Measurements from ENCODE around the gene DAB1.
"Not testable (repeated sequence)": the region's sequence is repeated elsewhere in the genome, so short reads cannot be mapped to it uniquely, and the experiment has no call there.

Gene DAB1

DNA sequence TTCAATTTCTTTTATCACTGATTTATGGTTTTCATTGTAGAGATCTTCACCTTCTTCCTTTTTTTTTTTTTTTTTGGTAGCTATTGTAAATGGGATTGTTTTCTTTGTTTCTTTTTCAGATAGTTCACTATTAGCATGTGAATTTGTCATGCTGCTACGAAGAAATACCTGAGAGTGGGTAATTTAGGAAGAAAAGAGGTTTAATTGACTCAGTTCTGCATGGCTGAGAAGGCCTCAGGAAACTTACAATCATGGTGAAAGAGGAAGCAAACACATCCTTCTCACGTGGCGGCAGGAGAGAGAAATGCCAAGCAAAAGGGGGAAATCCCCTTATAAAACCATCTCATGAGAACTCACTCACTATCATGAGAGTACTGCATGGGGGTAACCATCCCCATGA is 66.4 kb downstream of the DAB1 start:
- no peak for DNase-seq

DNA sequence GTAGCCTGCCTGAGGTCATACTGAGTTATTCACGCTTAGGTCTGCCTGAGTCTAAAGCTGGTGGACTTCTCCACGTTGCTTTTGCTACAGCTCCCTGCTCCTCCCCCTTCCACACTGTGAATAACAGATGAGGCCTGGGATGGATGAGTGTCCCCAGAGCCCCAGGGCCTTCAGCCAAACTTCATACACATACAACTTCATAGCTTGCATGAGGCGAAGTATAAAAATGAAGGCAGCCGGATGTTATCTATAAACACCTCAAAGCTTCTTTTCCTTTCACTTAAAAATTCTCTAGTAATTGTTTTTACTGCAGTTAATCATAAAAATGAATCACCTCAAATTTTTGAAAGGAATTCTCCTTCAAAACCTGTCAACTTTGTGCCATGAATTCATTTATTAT is 70.2 kb downstream of the DAB1 start:
- no peak for DNase-seq

DNA sequence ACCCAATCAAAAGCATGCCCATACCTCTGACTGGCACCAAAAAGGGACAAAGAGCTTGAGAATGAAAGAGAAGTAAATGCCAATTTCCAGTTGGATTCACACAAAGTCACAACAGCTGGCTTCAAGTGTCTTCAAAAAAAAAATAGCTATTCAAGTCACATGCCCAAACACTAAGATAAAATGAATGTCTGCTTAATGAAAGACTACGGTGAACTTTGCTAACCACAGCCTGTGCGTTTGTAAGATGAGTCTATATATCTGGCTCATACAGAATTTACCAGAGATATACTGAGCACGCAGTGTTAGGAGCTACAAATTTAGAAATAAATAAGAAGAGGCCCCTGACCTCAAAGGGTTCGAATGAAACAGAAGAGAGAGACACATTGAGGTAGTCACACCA is 73.2 kb downstream of the DAB1 start:
- no peak for DNase-seq

DNA sequence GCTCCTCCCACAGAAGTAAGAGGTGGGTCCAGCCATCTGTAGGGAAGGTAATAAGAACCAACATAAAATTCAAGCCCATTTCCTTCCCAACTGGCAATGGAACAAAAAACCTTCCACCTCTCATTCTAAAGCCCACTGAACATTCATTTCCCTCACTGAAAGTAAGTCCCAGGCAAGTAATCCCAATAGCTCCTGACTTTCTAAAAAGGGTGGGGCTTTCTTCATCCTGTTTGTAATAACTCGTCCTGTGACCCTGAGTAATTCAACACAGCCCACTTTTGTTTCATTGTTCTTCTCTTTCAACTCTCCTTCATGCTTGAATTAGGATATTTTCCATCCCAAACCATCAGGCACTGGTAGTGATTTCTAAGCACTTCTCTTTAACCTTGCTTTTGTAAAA is 74.9 kb downstream of the DAB1 start:
- no peak for DNase-seq

DNA sequence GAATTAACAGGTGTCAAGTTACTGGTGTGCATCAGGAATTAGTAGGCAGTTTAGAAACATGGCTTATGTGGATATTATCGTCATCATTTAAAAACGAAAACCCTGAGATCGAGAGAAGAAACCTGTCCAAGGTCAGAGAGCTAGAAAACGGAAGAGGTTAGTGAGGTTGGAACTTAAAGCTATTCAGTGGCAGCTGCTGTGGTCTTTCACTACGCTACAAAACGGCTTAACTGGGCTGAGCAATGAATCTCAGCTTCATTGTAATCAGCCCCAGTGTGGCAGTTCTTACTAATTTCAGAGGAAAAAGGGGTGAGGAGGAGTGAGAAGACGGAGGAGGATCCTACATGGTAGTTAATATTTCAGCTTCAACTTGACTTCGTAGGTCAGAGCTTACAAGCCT is 77.9 kb downstream of the DAB1 start:
- peak in 1 of 5 experiments; percentile 7 for DNase-seq

DNA sequence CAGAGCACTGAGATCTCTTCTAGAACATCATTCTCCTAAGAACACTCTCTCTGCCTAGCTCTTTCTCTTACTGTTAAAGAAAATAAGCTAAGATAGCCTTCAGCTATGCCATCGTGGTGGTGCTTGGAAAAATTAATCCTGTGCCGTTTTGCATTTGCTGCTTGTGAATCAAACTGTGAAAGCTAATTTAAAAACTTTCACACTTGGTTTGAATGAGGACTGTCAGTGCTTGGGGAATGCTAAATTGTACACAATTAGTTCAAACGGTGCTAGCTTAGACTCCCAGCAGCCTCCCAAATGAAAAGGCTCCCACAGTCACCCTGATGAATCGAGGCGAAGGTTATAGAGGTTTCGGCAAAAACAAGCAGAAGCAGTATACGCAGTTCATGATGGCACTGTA is 79.6 kb downstream of the DAB1 start:
- no peak for DNase-seq

DNA sequence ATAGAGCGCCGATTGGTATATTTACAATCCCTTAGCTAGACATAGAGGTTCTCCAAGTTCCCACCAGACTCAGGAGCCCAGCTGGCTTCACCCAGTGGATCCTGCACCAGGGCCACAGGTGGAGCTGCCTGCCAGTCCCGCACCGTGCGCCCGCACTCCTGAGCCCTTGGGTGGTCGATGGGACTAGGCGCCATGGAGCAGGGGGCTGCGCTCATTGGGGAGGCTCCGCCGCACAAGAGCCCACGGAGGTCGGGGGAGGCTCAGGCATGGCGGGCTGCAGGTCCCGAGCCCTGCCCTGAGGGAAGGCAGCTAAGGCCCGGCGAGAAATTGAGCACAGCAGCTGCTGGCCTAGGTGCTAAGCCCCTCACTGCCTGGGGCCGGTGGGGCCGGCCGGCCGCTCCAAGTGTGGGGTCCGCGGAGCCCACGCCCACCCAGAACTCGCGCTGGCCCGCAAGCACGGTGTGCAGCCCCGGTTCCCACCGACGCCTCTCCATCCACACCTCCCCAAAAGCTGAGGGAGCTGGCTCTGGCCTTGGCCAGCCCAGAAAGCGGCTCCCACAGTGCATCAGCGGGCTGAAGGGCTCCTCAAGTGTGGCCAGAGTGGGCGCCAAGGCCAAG is 80.5 kb downstream of the DAB1 start:
- not testable (repeated sequence) for DNase-seq

DNA sequence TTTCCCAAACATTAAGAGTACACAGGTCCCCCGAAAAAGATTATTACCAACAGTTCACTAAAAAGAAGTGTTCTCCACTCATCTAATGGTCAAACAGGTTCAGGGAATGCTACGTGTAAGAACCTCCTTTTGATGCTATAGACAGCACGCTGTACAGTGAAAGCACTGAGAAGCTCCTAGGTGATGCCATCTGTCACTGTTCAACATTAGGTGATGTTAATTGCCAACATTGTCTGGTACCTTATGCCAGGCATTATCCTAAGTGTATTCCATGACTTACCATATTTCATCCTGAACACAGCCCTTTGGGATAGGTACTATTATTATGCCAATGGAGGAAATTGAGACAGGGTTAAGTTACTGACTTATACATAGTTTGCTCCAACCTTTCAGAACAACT is 82.1 kb downstream of the DAB1 start:
- DNase-seq, result no peak

DNA sequence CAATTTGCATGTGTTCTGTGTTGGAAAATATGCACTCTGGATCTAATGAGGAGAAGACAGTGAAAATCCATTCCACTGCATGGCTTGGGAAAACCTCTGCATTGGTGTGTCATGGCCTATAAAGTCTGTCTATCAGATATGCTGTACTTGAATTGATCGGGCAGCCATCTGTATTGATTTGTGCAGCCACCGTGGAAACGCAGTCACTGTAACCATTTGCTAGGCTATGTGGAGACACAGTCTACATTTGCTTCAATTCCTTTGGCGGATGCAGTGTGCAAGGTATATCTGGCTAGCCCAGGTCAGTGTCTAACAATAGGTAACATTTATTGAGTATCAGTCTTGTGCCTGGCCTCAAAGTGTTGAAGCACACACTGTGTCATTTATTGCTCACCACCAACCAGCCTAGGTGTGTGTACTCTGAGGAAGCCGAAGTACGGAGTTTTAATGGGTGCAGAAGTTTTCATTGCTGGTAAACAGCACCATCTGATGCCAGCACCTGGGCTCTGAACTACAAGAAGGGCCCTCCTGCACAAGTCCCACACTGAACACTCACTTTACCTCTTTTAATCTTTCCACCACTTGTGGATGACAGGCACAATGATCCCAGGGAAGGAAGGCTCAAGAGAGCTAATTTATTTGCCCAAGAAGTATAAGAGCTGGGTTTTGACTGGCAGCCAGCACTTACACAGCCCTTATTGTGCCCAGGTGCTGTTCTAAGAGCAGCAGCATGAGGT is 83.4 kb downstream of the DAB1 start:
- DNase-seq, result no peak

DNA sequence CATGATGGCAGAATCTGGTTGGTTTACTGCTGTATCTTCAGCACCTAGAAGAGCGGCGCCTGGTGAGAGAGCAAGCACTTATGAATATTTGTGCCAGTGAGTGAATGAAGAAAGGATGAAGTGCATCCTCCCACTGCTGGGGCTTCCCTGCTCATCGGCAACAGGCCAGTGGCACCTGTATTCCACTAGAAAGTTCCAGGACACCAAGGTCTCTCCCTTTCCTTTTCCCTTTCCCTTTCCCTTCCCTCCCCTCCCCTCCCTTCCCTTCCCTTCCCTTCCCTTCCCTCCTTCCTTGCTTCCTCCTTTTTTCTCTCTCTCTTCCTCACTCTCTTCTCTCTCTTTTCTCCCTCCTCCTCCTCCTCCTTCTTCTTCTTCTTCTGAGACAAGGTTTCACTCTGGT is 86.2 kb downstream of the DAB1 start:
- no peak for DNase-seq

DNA sequence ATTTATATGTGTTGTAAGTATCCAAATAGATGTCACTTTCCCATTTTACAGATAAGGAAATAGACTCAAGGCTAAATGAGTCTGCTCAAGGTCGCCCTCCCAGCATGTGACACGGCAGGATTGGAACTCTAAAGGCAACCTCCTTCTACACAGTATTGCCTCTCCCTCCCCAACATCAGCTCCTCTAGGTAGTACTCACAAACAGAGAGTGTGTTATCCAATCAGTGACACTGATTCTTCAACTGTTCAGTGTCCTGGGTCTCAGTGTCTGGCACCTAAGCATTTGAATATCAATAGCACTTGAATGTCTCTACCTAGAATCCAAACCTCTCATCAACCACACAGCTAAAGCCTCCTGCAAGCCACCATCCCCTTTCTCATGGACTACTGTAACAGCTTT is 87.1 kb downstream of the DAB1 start:
- no peak for DNase-seq

DNA sequence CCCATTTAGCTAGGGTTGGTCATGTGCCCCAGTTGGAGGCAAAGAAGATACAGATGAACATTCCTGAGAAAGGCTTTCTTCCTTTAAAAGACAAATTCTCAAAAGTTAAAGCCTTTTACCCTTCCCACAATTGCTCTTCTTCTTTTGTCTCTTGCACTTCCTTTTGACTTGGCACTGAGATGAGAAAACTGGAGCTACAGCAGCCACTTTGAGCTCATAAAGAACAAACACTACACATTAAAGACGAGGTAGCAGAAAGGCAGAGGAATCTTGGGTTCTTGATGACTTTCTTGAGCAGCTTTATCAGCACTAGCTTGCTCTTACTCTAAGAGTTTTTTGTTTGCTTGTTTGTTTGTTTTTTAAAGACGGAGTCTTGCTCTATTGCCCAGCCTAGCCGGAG is 92.2 kb downstream of the DAB1 start:
- no peak for DNase-seq

DNA sequence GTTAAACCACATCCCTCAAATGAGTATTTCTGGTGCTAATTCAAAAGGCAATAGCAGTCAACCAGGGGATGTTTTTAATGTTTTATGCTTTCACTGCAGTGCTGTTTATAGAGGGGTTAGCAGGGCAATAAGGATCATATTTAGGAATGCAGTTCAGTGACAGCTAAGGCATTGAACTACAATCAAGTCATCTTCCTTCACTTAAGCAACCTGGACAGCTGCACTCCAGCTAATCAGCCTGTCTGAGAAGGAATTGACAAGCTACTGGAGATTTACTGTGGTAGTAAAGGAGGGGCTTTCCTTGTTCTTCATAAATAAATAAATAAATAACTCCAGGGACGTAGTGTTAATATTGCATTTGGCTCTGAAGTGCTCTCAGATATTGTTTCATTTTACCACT is 93.9 kb downstream of the DAB1 start:
- DNase-seq, result no peak

DNA sequence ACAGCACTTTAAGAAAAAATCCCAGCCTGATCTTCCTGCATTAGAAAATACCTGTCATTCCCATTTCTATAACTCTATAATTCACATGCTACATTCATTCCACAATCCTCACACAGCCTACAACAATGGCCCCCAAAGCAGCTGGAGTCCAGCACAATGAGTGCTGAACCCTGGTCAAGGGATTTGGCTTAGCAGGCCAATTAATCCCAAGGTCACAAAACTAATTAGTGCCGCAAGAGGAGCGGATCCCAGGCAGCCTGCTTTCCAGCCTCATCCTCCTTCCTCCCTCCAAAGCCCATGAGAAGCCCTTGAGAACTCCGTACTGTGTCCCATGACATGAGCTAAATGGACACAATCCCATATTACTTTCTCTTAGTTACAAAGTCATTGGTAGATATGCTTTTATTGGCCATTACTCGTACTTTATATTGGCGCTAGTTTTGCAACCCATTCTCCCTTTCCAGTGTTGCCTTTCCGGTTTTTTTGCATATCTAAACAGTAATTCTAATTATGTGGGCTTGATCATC is 94.8 kb downstream of the DAB1 start:
- no peak for DNase-seq

DNA sequence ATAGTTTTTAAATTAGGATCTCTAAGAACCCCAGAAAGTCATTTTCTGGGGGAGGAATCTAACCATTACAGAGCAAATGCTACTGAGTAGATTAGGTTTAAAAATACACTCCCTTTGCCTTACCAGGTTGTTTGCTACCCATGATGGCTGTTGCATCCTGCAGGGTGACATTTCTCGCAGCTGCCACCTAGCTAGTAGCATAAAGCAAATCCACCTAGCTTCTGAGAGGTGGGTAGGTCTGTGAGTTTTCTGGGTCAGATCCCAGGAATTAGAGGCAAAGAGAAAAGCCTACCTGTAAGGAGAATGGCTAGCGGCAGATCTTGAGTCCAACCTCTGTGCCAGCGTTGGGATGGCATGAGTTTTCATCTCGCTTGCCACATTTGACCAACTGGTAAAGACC is 95.9 kb downstream of the DAB1 start:
- no peak for DNase-seq

DNA sequence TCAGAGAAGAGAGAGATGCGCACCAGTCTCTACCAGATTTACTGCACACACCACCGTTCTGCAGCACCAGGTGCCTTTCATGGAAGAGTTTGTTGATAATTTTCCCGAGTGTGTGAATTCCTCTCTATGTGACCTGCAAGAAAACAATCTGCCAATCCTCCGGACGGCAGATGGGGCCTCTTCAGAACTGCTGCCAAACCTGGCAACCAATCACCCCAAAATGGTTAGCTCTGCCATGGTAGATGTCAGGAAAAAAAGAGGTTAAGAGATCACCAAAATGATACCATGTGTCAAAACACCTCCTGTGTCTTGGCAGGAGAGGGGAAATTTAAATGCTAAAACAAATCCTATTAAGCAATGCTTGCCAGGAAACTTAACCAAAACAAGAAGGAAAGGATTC is 96.5 kb downstream of the DAB1 start:
- DNase-seq, result no peak

DNA sequence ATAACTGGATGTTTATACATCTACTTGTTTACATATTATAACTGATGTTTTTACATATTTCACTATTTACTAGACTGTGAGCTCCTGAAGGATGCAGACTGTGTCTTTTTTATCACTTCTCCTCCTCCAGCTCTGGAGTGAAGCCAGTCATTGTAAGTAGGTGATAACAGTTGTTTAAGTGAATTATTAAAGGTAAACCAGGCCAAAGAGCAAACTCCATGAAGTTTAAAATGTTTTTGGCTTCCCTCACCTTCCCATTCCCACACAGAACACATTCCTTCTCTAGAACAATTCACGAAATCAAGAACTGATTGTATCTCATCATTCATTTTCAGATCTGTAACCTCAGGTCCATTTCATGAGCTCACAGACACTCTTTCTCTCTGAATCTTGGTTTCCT is 98.3 kb downstream of the DAB1 start:
- no peak for DNase-seq

DNA sequence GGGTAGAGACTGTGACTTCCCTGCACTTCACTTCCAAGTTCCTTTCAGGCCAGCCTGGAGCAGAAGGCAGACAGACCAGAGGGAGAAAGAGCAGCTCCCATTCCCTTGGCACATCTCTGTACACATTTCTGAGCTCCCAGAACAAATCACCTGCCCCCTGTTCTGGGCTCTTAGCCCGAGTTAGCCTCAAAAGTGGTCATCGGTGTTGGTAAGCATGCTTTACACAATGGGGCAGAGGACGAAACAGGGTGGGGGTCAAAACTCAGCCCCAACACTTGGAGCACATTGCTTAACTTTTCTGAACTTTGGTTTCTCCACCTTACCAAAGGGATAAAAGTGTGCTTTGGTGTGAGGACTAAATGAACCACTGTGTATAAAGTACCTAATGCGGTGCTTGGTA is 98.7 kb downstream of the DAB1 start:
- DNase-seq, result no peak

DNA sequence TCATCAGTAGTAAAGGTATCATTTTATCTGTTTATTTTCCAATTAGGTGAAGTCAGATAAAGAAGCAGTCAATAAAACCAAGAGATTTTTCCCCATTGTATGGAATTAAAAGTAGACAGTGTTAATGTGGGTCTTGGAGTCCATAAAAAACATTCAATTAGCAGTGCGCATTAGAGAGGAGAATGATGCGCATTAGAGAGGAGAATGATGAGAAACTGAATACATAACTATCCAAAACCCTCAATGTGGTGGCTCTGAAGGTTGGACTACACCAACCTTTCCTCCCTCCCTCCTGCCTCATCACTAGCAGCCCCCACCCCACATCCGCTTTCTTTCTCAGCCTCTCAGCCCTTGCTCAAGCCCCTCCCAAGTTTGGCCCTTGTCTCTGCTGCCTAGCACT is 99.5 kb downstream of the DAB1 start:
- no peak for DNase-seq

DNA sequence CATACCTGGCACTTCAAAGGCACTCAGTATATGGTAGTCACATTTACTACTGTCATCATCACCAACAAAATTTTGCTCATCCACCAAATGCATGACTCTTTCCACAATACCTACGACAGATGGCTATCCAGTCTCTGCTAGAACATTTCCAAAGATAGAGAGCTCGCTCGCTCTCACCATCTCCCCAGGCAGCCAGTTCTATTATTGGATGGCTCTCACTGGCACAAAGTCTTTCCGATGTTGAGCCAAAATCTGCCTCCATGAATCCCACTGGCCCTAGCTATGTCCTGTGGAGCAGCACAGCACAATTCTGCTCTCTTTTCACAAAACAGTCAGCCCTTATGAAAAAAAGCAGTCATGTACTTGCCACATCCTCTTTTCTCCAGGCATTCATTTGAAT is 102.1 kb downstream of the DAB1 start:
- no peak for DNase-seq

DNA sequence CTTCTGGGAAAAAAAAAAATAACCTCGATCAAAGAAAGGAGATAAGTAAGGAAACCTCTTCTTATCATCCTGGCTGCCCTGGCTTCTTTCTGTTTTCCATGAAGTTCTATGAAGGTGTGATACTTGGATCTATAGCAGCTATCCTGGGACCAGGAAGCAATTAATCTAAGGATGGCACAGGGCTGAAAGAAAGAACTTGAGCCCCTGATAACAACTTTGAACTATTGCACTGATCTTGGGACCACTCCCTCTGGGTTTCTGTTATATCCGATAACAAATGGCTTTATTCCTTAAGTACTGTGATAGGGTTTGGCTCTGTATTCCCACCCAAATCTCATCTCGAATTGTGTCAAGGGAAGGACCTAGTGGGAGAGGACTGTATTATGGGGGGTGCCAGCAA is 104.1 kb downstream of the DAB1 start:
- no peak for DNase-seq

DNA sequence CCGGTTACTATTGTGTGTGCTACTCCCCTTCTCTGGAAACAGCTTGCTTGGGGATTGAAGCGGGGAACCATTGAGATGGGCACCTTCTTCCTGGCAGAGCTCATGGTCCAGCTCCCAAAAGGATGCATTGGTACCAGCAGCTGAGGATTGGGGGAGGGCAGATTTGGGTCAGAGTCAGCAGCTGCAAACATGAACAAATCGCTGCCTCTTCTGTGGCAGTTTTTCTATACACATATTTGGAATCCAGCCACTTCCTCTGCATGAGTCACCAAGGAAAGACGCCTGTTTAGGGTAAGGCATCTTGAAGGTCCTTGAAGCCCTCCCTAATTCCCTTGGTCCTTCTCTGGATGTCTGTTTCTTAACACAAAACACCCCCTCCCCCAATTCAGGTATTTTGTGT is 104.7 kb downstream of the DAB1 start:
- DNase-seq, result peak in 1 of 5 experiments; percentile 10

DNA sequence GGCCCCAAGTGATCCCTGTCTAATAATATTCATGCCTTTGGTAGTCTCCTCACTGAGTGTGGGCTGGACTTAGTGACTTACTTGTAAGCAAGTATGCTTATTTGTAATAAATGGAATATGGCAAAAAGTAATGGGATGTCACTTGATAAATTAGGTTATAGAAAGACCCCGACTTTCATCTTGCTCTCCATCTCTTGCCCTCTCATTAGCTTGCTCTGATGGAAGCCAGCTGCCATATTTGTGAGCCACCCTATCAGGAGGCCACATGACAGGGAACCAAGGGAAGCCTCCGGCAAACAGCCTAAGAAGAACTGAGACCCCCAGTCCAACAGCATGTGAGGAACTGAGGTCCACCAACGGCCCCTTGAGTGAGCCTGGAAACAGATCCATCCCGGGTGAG is 107.0 kb downstream of the DAB1 start:
- DNase-seq, result no peak

DNA sequence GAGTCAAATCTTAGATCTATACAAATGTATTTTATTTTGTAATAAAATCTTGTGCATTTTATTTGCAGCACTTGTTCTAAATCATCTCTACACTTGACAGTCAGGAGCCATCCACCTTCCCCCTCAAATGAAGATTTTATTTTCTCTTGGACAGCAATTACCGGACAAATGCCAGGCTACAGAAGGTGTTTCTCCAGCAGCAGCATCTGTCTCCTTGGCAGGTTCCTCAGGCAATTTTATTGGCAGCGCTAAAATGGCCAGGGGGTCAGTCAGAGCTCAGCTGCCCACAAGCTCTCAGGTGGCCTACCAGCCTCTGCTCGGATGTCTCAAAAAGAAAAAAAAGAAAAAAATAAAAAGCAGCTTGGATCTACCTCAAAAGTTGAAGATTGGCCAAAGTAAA is 107.6 kb downstream of the DAB1 start:
- no peak for DNase-seq

DNA sequence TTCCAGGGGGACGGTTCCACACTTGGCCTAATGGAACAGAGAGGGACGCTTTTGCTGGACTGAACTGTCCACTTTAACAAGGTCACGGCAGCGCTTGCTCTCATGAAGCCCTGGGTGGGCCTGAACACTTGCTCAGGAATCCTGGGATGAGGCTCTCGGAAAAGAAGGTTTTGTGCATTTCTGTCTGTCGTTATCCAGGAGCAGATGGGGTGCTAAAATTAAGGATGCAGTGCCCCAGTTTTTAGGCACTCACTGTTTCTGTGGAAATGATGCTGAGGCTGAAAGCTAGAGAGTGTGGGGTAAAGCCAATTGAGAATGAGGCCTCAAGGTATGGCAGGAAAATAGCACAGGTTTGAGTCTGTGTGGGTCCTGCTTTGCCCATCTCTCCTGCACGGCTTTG is 111.0 kb downstream of the DAB1 start:
- no peak for DNase-seq
